Right renal pelvis (tissue), 4 donors: ENCODE results near the gene GPATCH8. TPM values are rescaled to one million over a fixed set of nuclear protein-coding genes. Genes with fewer than 3 reads are reported as not detected.

ENCODE experiments used
- DNase-seq, 4 donors: peaks; one replicate each; pipeline ENCODE4 v3.0.0-alpha.2; 2013; ENCODE audit warnings: low read depth in 4 of 4, low spot score in 3 of 4, missing footprints in 1 of 4
- polyA plus RNA-seq, 4 donors: library from polyadenylated mRNA; unstranded; fragments of 120-200 nt; gene quantifications; one replicate each; pipeline ENCODE4 v1.2.1, GENCODE V29; 2013; ENCODE audit not compliant: insufficient read length in 4 of 4

The GPATCH8 gene
- polyA plus RNA-seq, 4 donors, result 42.4 to 49.5 (median 44.4) TPM

- DNase-seq, result no peak
Observed at GRCh38 chr17:44465897-44466296, 37.3 kb downstream of the GPATCH8 start.

- DNase-seq, result no peak
Observed at GRCh38 chr17:44465276-44465675, 37.9 kb downstream of the GPATCH8 start.

GRCh38 chr17:44464037-44464436 lies 39.2 kb downstream of the GPATCH8 start:
- DNase-seq, result no peak

GRCh38 chr17:44451832-44452231 lies 51.4 kb downstream of the GPATCH8 start:
- DNase-seq, result no peak

GRCh38 chr17:44451016-44451627 lies 52.1 kb downstream of the GPATCH8 start:
- DNase-seq, result no peak

GRCh38 chr17:44448412-44448811 lies 54.8 kb downstream of the GPATCH8 start:
- DNase-seq, result no peak

- DNase-seq, result no peak
Observed at GRCh38 chr17:44444735-44445105, 58.5 kb downstream of the GPATCH8 start.

- no peak for DNase-seq
Observed at GRCh38 chr17:44442806-44443205, 60.4 kb downstream of the GPATCH8 start.

GRCh38 chr17:44439168-44439567 lies 64.0 kb downstream of the GPATCH8 start:
- no peak for DNase-seq

- no peak for DNase-seq
Observed at GRCh38 chr17:44438636-44439035, 64.6 kb downstream of the GPATCH8 start.

GRCh38 chr17:44436336-44436735 lies 66.9 kb downstream of the GPATCH8 start:
- no peak for DNase-seq

GRCh38 chr17:44432254-44433157 lies 70.7 kb downstream of the GPATCH8 start:
- no peak for DNase-seq

- DNase-seq, result no peak
Observed at GRCh38 chr17:44424828-44425461, 78.3 kb downstream of the GPATCH8 start.

- DNase-seq, result no peak
Observed at GRCh38 chr17:44417553-44417952, 85.7 kb downstream of the GPATCH8 start.

- DNase-seq, result no peak
Observed at GRCh38 chr17:44416558-44417289, 86.5 kb downstream of the GPATCH8 start.

- no peak for DNase-seq
Observed at GRCh38 chr17:44414394-44415155, 88.6 kb downstream of the GPATCH8 start.

- DNase-seq, result no peak
Observed at GRCh38 chr17:44409309-44410028, 93.7 kb downstream of the GPATCH8 start.

GRCh38 chr17:44408786-44409185 lies 94.4 kb downstream of the GPATCH8 start:
- no peak for DNase-seq

GRCh38 chr17:44402564-44403172 lies 100.5 kb downstream of the GPATCH8 start:
- no peak for DNase-seq
